NB4 (cell line): ENCODE data around the gene STX12.

Source experiments
- MAX ChIP-seq: IDR thresholded peaks from 2 replicates; pipeline ENCODE4 v1.6.1; 2011; ENCODE audit warnings: low read depth, low read length
- MYC ChIP-seq: IDR thresholded peaks from 2 replicates; pipeline ENCODE4 v1.6.1; 2011; ENCODE audit warnings: low read depth, low read length
- POLR2A ChIP-seq: IDR thresholded peaks from 2 replicates; pipeline ENCODE4 v1.6.1; 2011; ENCODE audit warnings: mild to moderate bottlenecking; ENCODE audit not compliant: insufficient read length; ENCODE audit errors: extremely low read depth
- TF ChIP-seq, protein P1 (sequence below): IDR thresholded peaks from one replicate; pipeline ENCODE4 v1.5.1; 2012; ENCODE audit warnings: low read depth, low read length

DNA sequence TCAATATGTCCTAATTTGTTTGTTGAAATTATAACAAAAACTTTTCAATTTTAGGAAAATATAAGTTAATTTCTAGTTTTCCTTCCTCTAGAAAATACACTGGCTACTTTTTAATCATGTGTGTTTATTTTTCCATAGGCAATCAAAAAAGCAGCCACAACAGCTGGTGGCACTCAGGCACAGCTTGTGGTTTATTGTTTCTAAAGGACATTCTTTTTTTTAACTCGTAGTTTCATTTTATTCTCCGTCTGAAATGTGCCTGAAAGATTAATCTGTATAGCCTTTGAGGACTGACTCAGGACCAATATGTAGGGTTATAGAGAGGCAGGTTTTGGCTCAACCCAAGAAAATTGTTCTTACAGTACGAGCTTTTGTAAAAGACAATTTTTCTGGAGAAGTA, 20.7 kb upstream of the STX12 start:
- TF ChIP-seq, protein P1, sequence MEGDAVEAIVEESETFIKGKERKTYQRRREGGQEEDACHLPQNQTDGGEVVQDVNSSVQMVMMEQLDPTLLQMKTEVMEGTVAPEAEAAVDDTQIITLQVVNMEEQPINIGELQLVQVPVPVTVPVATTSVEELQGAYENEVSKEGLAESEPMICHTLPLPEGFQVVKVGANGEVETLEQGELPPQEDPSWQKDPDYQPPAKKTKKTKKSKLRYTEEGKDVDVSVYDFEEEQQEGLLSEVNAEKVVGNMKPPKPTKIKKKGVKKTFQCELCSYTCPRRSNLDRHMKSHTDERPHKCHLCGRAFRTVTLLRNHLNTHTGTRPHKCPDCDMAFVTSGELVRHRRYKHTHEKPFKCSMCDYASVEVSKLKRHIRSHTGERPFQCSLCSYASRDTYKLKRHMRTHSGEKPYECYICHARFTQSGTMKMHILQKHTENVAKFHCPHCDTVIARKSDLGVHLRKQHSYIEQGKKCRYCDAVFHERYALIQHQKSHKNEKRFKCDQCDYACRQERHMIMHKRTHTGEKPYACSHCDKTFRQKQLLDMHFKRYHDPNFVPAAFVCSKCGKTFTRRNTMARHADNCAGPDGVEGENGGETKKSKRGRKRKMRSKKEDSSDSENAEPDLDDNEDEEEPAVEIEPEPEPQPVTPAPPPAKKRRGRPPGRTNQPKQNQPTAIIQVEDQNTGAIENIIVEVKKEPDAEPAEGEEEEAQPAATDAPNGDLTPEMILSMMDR: no peak
- TF ChIP-seq MAX (no peak), POLR2A (no peak), MYC (no peak)
